Right atrium auricular region (tissue), 2 donors: ENCODE measurements around the gene FOXN3. TPM values are rescaled to one million over a fixed set of nuclear protein-coding genes. Genes with fewer than 3 reads are reported as not detected.

Source experiments
- DNase-seq: peaks from one replicate; pipeline ENCODE4 v3.0.0-alpha.2; 2019; ENCODE audit warnings: low spot score
- H3K27ac ChIP-seq, 2 donors: fragments of 200-600 bp; sonication (generic); 1 replicate in 1 of 2; 2 replicates in 1 of 2; pipeline ENCODE4 v1.5.1; 2016 to 2019
- H3K27me3 ChIP-seq, 2 donors: fragments of 200-600 bp; sonication (generic); one replicate each; pipeline versions ENCODE4 v1.5.1 to v1.6.0; 2017 to 2019
- H3K36me3 ChIP-seq: fragments of 200-600 bp; sonication (generic); one replicate; pipeline ENCODE4 v1.5.1; 2016
- H3K4me1 ChIP-seq, 2 donors: fragments of 200-600 bp; sonication (generic); one replicate each; pipeline versions ENCODE4 v1.5.1 to v1.6.0; 2017 to 2019
- H3K4me3 ChIP-seq, 2 donors: fragments of 200-600 bp; sonication (generic); 1 replicate in 1 of 2; 2 replicates in 1 of 2; pipeline ENCODE4 v1.5.1; 2017 to 2019; ENCODE audit warnings: mild to moderate bottlenecking in 1 of 2, moderate library complexity in 1 of 2
- H3K9me3 ChIP-seq, 2 donors: fragments of 200-600 bp; sonication (generic); one replicate each; pipeline ENCODE4 v1.5.1; 2019
- total RNA-seq, 2 donors: library from RNA; depleted of rRNA; stranded (reverse); fragments of >200 nt; gene quantifications; one replicate each; pipeline ENCODE4 v1.1.0, GENCODE V29; 2016
- TF ChIP-seq, protein P1 (sequence below), 2 donors: fragments of 200-600 bp; sonication (generic); IDR thresholded peaks; one replicate each; pipeline ENCODE4 v1.5.1; 2019; ENCODE audit warnings: antibody characterized with exemption in 2 of 2

The FOXN3 gene
- total RNA-seq, 2 donors from 2014 or later = 80.1 to 90.3 TPM

DNA sequence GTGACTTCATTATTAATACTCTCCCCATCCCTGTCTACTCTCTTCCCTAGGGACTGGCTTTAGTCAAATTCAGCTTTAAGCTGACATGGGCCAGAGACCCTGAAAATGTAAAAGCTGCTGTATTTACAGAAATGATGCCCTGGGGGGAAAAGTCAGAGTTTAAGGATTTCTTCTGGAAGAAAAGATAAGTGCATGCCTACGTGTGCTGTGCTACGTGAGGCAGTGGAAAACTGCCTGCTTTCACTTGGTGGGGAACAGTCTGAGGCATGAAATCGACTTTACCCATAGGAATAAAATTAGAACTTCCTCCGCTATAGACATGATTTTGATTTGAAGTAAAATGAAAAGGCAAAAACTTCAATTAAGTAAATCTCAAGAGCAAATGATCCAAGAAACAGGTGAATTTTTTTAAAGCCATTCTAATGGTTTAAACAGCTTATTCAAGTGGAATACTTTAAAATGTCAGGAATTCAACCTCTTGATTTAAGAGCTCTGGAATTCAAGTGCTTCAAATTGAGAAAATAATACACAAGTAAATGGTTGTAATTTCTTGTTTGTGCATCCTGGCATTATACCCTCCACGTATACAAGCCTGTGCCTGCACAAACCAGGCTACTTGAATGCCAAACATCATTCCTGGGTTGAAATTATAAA, 168.5 kb downstream of the FOXN3 start:
- no peak for DNase-seq
- Histone ChIP-seq H3K27me3 (no peaks in the 10 kb centered on the region), H3K36me3 (no peaks in the 10 kb centered on the region), H3K27ac (no peak overlapping the region), H3K4me1 (peaks cover 0 to 19% of the 10 kb centered on the region in 2 donors), H3K9me3 (no peaks in the 10 kb centered on the region), H3K4me3 (no peak overlapping the region)
- TF ChIP-seq, protein P1, sequence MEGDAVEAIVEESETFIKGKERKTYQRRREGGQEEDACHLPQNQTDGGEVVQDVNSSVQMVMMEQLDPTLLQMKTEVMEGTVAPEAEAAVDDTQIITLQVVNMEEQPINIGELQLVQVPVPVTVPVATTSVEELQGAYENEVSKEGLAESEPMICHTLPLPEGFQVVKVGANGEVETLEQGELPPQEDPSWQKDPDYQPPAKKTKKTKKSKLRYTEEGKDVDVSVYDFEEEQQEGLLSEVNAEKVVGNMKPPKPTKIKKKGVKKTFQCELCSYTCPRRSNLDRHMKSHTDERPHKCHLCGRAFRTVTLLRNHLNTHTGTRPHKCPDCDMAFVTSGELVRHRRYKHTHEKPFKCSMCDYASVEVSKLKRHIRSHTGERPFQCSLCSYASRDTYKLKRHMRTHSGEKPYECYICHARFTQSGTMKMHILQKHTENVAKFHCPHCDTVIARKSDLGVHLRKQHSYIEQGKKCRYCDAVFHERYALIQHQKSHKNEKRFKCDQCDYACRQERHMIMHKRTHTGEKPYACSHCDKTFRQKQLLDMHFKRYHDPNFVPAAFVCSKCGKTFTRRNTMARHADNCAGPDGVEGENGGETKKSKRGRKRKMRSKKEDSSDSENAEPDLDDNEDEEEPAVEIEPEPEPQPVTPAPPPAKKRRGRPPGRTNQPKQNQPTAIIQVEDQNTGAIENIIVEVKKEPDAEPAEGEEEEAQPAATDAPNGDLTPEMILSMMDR (IDR thresholded peaks at IDR 0.05) = no peak

DNA sequence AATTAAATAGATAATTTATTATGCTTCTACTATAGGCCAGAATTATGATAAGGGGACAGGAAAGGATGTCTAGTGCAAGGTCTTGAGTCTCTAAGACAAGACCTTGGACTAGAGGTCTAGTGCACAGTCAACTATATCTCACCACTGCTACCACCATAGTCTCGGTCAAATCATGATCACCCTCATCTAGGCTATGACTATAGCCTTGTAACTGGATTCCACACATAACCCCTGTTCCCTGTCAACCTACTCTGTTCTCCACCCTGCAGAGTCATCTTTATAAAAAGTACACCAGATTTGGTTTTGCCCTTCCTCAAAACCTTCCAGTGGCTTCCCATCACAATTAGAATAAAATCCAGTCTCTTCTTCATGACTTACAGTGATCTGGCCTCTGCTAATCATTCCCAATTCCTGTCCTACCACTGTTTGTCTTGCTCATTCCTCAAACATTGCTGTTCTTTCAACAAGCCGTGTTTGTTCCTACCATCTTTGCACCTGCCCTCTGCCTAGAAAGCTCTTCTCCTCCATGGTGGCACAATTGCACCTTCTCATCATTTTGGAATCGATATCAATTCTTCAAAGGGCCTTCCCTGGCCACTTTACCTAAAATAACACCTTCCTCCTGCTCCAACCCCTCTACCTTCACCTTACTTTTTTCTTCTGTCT, 169.4 kb downstream of the FOXN3 start:
- H3K4me1 ChIP-seq = peaks cover 0 to 21% of the 10 kb centered on the region in 2 donors
- no peak for DNase-seq

DNA sequence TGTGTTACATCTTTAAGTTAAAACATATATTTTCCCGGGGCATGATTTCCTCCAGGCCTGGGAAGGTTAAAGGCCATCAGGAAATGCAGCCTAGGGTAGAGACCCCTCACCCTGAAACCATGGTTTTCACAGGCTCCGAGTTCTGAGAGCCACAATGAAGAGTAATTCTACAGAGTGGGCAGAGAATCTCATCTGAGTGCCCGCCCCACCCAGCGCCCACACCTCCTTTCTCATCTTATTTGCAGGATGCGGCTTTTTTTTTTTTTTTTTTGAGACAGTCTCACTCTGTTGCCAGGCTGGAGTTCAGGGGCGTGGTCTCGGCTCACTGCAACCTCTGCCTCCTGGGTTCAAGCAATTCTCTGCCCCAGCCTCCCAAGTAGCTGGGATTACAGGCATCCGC, 170.7 kb downstream of the FOXN3 start:
- H3K4me3 ChIP-seq = no peak overlapping the region
- H3K9me3 ChIP-seq = no peaks in the 10 kb centered on the region
- TF ChIP-seq, protein P1 (IDR thresholded peaks at IDR 0.05) = no peak
- DNase-seq = no peak
- peaks cover 0 to 34% of the 10 kb centered on the region in 2 donors for H3K4me1 ChIP-seq
- no peak overlapping the region for H3K27ac ChIP-seq
- no peaks in the 10 kb centered on the region for H3K36me3 ChIP-seq
- no peaks in the 10 kb centered on the region for H3K27me3 ChIP-seq

More for the DNA sequence above, 169.4 kb downstream of the FOXN3 start:
- no peaks in the 10 kb centered on the region for H3K9me3 ChIP-seq
- no peaks in the 10 kb centered on the region for H3K27me3 ChIP-seq
- no peak overlapping the region for H3K4me3 ChIP-seq
- H3K36me3 ChIP-seq = no peaks in the 10 kb centered on the region
- H3K27ac ChIP-seq = no peak overlapping the region
- TF ChIP-seq, protein P1 (IDR thresholded peaks at IDR 0.05) = no peak

DNA sequence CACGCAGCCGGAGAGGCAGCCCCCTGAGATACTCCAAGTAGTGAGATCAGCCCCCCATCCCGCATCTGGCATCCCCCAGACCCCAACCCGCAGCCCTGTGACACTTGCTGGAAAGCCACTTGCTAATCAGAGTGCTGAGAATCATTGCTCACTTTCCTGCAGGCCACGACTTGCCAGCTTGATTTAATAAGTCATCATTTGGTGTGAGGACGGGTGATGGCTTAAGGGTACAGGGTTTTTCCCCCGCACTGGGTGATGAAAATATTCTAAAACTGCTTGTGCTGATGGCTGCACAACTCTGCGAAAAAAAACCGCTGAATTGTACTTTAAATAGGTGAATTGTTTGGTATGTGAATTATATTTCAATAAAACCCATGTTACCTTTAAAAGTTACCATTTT, 171.2 kb downstream of the FOXN3 start:
- H3K4me1 ChIP-seq = peaks cover 0 to 39% of the 10 kb centered on the region in 2 donors
- H3K36me3 ChIP-seq = no peaks in the 10 kb centered on the region
- no peaks in the 10 kb centered on the region for H3K9me3 ChIP-seq
- DNase-seq = no peak
- H3K27me3 ChIP-seq = no peaks in the 10 kb centered on the region
- TF ChIP-seq, protein P1 (IDR thresholded peaks at IDR 0.05) = no peak
- no peak overlapping the region for H3K27ac ChIP-seq
- H3K4me3 ChIP-seq = no peak overlapping the region

DNA sequence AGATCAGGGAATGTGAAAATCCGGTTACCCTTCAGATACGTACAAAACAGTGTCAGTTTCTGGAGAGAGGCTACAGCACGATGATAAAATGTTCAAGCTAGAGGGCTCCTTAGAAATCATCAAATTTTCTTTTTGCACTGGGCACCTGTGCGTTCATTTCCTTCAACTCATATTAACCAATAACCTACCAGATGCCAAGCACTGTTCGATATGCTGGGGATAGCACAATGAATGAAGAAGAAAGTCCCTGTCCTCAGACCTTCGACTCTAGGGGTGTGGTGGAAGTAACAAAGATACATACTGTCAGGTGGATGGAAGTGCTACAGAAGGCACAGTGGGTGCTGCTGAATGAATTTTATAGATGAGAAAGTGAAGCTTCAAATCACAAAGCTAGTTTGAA, 172.3 kb downstream of the FOXN3 start:
- H3K27me3 ChIP-seq = no peaks in the 10 kb centered on the region
- no peak overlapping the region for H3K27ac ChIP-seq
- H3K4me3 ChIP-seq = no peak overlapping the region
- TF ChIP-seq, protein P1 (IDR thresholded peaks at IDR 0.05) = no peak
- no peaks in the 10 kb centered on the region for H3K9me3 ChIP-seq
- H3K36me3 ChIP-seq = no peaks in the 10 kb centered on the region
- DNase-seq = no peak
- peaks cover 0 to 49% of the 10 kb centered on the region in 2 donors for H3K4me1 ChIP-seq
